ENCODE data around the gene HID1. TPM values are rescaled to one million over a fixed set of nuclear protein-coding genes. Genes with fewer than 3 reads are reported as not detected.
A peak's percentile ranks its signal among the peaks of the same experiment; 100 is the strongest.

HID1 gene
- total RNA-seq, 4 donors from 2014 or later: 1.7 to 6.3 (median 2.6) TPM

GRCh38 chr17:74950207-74950606 is 22.4 kb downstream of the HID1 start:
- H3K4me3 ChIP-seq: no peak overlapping the region
- no peak for DNase-seq

GRCh38 chr17:74949455-74950115 is 23.0 kb downstream of the HID1 start:
- peaks cover 10 to 38% (median 14%) of the 10 kb centered on the region in 3 donors for H3K4me1 ChIP-seq
- DNase-seq: no peak
- intact Hi-C loops (cut with DNase I): loop anchor here (10.0 kb wide), 1 partner anchor 155 kb away; no protein-coding TSS in a partner anchor
- peaks cover 0 to 6% (median 0%) of the 10 kb centered on the region in 3 donors for H3K36me3 ChIP-seq
- TF ChIP-seq POLR2A (IDR thresholded peaks at IDR 0.05) (no peak), CTCF (IDR thresholded peaks at IDR 0.05) (no peak)
- no peaks in the 10 kb centered on the region for H3K9me3 ChIP-seq
- no peak overlapping the region for H3K4me3 ChIP-seq
- H3K27ac ChIP-seq: peak overlapping the region in 3 of 4 donors; percentile 2 to 71 (median 55)
- 49 to 53% methylated on average over 2 to 3 of the region's 12 CpGs for WGBS, 2 donors
- H3K27me3 ChIP-seq: peaks cover 0 to 38% (median 0%) of the 10 kb centered on the region in 4 donors

More at GRCh38 chr17:74950207-74950606, 22.4 kb downstream of the HID1 start:
- TF ChIP-seq POLR2A (IDR thresholded peaks at IDR 0.05) (no peak), CTCF (IDR thresholded peaks at IDR 0.05) (no peak)
- H3K27me3 ChIP-seq: peaks cover 0 to 38% (median 0%) of the 10 kb centered on the region in 4 donors
- intact Hi-C loops (cut with DNase I): loop anchor here (10.0 kb wide), 1 partner anchor 155 kb away; no protein-coding TSS in a partner anchor
- peak overlapping the region; percentile 2 to 71 (median 45) for H3K27ac ChIP-seq
- no peaks in the 10 kb centered on the region for H3K9me3 ChIP-seq
- H3K4me1 ChIP-seq: peaks cover 10 to 34% (median 14%) of the 10 kb centered on the region in 3 donors
- H3K36me3 ChIP-seq: peaks cover 0 to 6% (median 0%) of the 10 kb centered on the region in 3 donors
- 40% methylated on average over 1 of the region's 8 CpGs; no CpG with 5 or more reads in 1 of the 2 donors for WGBS, 2 donors

DNA sequence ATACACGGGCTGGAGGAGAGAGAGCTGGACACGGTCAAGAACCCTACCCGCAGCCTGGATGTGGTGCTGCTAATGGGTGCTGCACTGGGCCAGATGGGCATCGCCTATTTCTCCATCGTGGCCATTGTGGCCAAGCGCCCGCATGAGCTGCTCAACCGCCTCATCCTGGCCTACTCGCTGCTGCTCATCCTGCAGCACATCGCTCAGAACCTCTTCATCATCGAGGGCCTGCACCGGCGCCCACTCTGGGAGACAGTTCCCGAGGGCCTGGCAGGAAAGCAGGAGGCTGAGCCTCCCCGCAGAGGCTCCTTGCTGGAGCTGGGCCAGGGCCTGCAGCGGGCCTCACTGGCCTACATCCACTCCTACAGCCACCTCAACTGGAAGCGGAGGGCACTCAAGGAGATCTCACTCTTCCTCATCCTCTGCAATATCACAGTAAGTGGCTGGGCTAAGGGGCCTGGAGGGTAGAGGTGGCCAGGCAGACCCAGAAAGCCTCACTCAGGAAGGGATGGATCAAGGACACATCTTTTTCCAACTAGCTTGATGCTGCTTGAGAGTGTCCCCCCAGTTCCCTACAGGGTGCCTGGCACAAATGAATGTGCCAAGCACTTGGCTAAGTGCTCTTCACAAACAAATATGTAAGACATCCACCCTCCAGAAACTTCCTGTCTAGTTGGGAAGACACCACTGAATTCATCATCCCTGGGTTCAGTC is 25.4 kb downstream of the HID1 start:
- DNase-seq: no peak
- Histone ChIP-seq H3K27me3 (peaks cover 0 to 46% (median 0%) of the 10 kb centered on the region in 4 donors), H3K4me3 (no peak overlapping the region), H3K36me3 (peaks cover 0 to 6% (median 0%) of the 10 kb centered on the region in 3 donors), H3K9me3 (no peaks in the 10 kb centered on the region), H3K4me1 (peaks cover 14 to 53% (median 15%) of the 10 kb centered on the region in 3 donors), H3K27ac (no peak overlapping the region)
- no peak for TF ChIP-seq CTCF (IDR thresholded peaks at IDR 0.05)
- no peak for TF ChIP-seq POLR2A (IDR thresholded peaks at IDR 0.05)
- intact Hi-C loops (cut with DNase I): no loop called here
- WGBS, 2 donors: 94 to 100% methylated on average over 1 to 8 of the region's 17 CpGs

- intact Hi-C loops (cut with DNase I): no loop called here
- Histone ChIP-seq H3K9me3 (no peaks in the 10 kb centered on the region), H3K27me3 (peaks cover 0 to 46% (median 0%) of the 10 kb centered on the region in 4 donors), H3K4me3 (no peak overlapping the region), H3K4me1 (peaks cover 14 to 52% (median 15%) of the 10 kb centered on the region in 3 donors), H3K36me3 (peaks cover 0 to 8% (median 0%) of the 10 kb centered on the region in 3 donors), H3K27ac (no peak overlapping the region)
- TF ChIP-seq POLR2A (IDR thresholded peaks at IDR 0.05): no peak
- no peak for TF ChIP-seq CTCF (IDR thresholded peaks at IDR 0.05)
- WGBS, 2 donors: 84 to 89% methylated on average over 9 to 12 of the region's 14 CpGs
- no peak for DNase-seq
Observed at GRCh38 chr17:74946641-74947040, 25.9 kb downstream of the HID1 start.

DNA sequence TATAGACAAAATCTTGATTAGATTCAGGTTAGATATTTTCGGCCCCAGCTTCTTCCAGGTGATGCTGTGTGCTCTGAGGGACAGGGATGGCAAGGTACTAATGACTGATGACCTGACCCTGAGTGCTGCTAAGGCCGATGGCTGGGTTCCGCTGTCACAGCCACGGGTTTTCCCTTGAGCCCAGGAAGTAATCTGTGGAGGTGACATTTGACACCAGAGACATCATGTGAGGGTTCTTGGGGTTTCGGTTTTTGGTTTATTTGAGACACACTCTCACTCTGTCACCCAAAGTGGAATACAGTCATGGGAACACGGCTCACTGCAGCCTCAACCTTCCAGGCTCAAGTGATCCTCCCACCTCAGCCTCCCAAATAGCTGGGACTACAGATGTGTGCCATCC is 27.0 kb downstream of the HID1 start:
- no peak overlapping the region for H3K4me3 ChIP-seq
- 39 to 79% methylated on average over 5 to 6 of the region's 6 CpGs for WGBS, 2 donors
- peaks cover 0 to 11% (median 0%) of the 10 kb centered on the region in 3 donors for H3K36me3 ChIP-seq
- H3K27me3 ChIP-seq: peaks cover 0 to 43% (median 0%) of the 10 kb centered on the region in 4 donors
- intact Hi-C loops (cut with DNase I): no loop called here
- H3K4me1 ChIP-seq: peaks cover 6 to 41% (median 7%) of the 10 kb centered on the region in 3 donors
- TF ChIP-seq POLR2A (IDR thresholded peaks at IDR 0.05) (no peak), CTCF (IDR thresholded peaks at IDR 0.05) (no peak)
- no peak for DNase-seq
- no peaks in the 10 kb centered on the region for H3K9me3 ChIP-seq
- no peak overlapping the region for H3K27ac ChIP-seq
